H9 (cell line): ENCODE results near the gene PLCL1. TPM values are rescaled to one million over a fixed set of nuclear protein-coding genes. Genes with fewer than 3 reads are reported as not detected.

Experiments
- DNase-seq: peaks from one replicate; pipeline ENCODE4 v3.0.0-alpha.2; 2017
- H2AFZ ChIP-seq: one replicate; pipeline ENCODE4 v1.6.1; 2013; ENCODE audit warnings: mild to moderate bottlenecking, low read length, control low read depth, moderate library complexity
- H2AK5ac ChIP-seq: 2 replicates; pipeline ENCODE4 v1.6.1; 2013; ENCODE audit warnings: low read length, control low read depth, mixed read lengths; ENCODE audit not compliant: insufficient read length
- H2BK120ac ChIP-seq: one replicate; pipeline ENCODE4 v1.6.1; 2013; ENCODE audit warnings: low read depth, mild to moderate bottlenecking, low read length, control low read depth, inconsistent platforms; ENCODE audit not compliant: poor library complexity, severe bottlenecking
- H2BK12ac ChIP-seq: 2 replicates; pipeline ENCODE4 v1.6.1; 2013; ENCODE audit warnings: low read length, control low read depth, mixed read lengths, low read depth; ENCODE audit not compliant: insufficient read length
- H2BK15ac ChIP-seq: 2 replicates; pipeline ENCODE4 v1.6.1; 2013; ENCODE audit warnings: low read depth, low read length, control low read depth
- H2BK20ac ChIP-seq: one replicate; pipeline ENCODE4 v1.6.1; 2013; ENCODE audit warnings: low read depth, mild to moderate bottlenecking, low read length, control low read depth, inconsistent platforms; ENCODE audit not compliant: poor library complexity, severe bottlenecking
- H2BK5ac ChIP-seq: 2 replicates; pipeline ENCODE4 v1.6.1; 2013; ENCODE audit warnings: low read length, control low read depth, mixed read lengths; ENCODE audit not compliant: insufficient read length
- H3K14ac ChIP-seq: 2 replicates; pipeline ENCODE4 v1.6.1; 2013; ENCODE audit warnings: low read length, control low read depth; ENCODE audit not compliant: insufficient read depth
- H3K18ac ChIP-seq: 2 replicates; pipeline ENCODE4 v1.6.1; 2013; ENCODE audit warnings: low read depth, mild to moderate bottlenecking, mixed read lengths, low read length, control low read depth; ENCODE audit not compliant: insufficient read length
- H3K23ac ChIP-seq: 2 replicates; pipeline ENCODE4 v1.6.1; 2013; ENCODE audit warnings: low read length, control low read depth, mixed read lengths, low read depth; ENCODE audit not compliant: insufficient read length
- H3K23me2 ChIP-seq: 2 replicates; pipeline ENCODE4 v1.6.1; 2013; ENCODE audit warnings: low read depth, mild to moderate bottlenecking, mixed read lengths, low read length, control low read depth; ENCODE audit not compliant: insufficient read length, poor library complexity, severe bottlenecking
- H3K27ac ChIP-seq: 2 replicates; pipeline ENCODE4 v1.5.1; 2013; ENCODE audit warnings: low read length, control low read depth, mixed read lengths, low read depth; ENCODE audit not compliant: insufficient read length
- H3K27me3 ChIP-seq: 2 replicates; pipeline ENCODE4 v1.6.1; 2013; ENCODE audit warnings: low read length, control low read depth, inconsistent platforms; ENCODE audit not compliant: insufficient read depth
- H3K4ac ChIP-seq: 2 replicates; pipeline ENCODE4 v1.6.1; 2013; ENCODE audit warnings: low read depth, mild to moderate bottlenecking, control low read depth, inconsistent platforms, low read length, moderate library complexity
- H3K4me1 ChIP-seq: 2 replicates; pipeline ENCODE4 v1.6.1; 2013; ENCODE audit warnings: low read length, control low read depth, inconsistent platforms; ENCODE audit not compliant: insufficient read depth
- H3K4me2 ChIP-seq: 2 replicates; pipeline ENCODE4 v1.6.1; 2013; ENCODE audit warnings: low read length, control low read depth, mixed read lengths; ENCODE audit not compliant: insufficient read length, insufficient read depth
- H3K56ac ChIP-seq: 2 replicates; pipeline ENCODE4 v1.6.1; 2013; ENCODE audit warnings: low read depth, mild to moderate bottlenecking, mixed read lengths, low read length, control low read depth; ENCODE audit not compliant: insufficient read length
- H3K79me1 ChIP-seq: 2 replicates; pipeline ENCODE4 v1.6.1; 2013; ENCODE audit warnings: low read depth, mild to moderate bottlenecking, moderate library complexity, low read length, control low read depth, inconsistent platforms; ENCODE audit not compliant: insufficient read depth, poor library complexity, severe bottlenecking
- H3K79me2 ChIP-seq: 2 replicates; pipeline ENCODE4 v1.6.1; 2013; ENCODE audit warnings: low read length, control low read depth, inconsistent platforms; ENCODE audit not compliant: insufficient read depth
- H3K9ac ChIP-seq: 2 replicates; pipeline ENCODE4 v1.6.1; 2013; ENCODE audit warnings: low read length, control low read depth, mixed read lengths; ENCODE audit not compliant: insufficient read length; ENCODE audit errors: extremely low read depth
- H3K9me3 ChIP-seq: one replicate; pipeline ENCODE4 v1.6.1; 2013; ENCODE audit warnings: low read depth, low read length, inconsistent platforms; ENCODE audit not compliant: control insufficient read depth
- H3T11ph ChIP-seq: one replicate; pipeline ENCODE4 v1.6.1; 2013; ENCODE audit warnings: mild to moderate bottlenecking, low read length, control low read depth, inconsistent platforms
- H4K20me1 ChIP-seq: one replicate; pipeline ENCODE4 v1.6.1; 2013; ENCODE audit not compliant: control insufficient read depth, insufficient read length, insufficient read depth
- H4K5ac ChIP-seq: 2 replicates; pipeline ENCODE4 v1.6.1; 2013; ENCODE audit warnings: low read depth, mild to moderate bottlenecking, mixed read lengths, low read length, control low read depth; ENCODE audit not compliant: insufficient read length
- H4K8ac ChIP-seq: replicated peaks from 2 replicates; pipeline ENCODE4 v1.6.1; 2013; ENCODE audit warnings: low read length, control low read depth, mixed read lengths, low read depth; ENCODE audit not compliant: insufficient read length
- H4K91ac ChIP-seq: 2 replicates; pipeline ENCODE4 v1.6.1; 2013; ENCODE audit warnings: low read depth, mild to moderate bottlenecking, moderate library complexity, mixed read lengths, low read length, control low read depth; ENCODE audit not compliant: insufficient read length
- H3K27ac Mint-ChIP-seq, 3 experiments: 2 replicates in 2 of 3; 3 replicates in 1 of 3; pipeline ENCODE4 v1.8.0; 2020 to 2021; ENCODE audit warnings: mixed read lengths in 3 of 3, mild to moderate bottlenecking in 1 of 3, moderate library complexity in 1 of 3
- H3K27me3 Mint-ChIP-seq: 2 replicates; pipeline ENCODE4 v1.8.0; 2021; ENCODE audit warnings: low read depth, mild to moderate bottlenecking, moderate library complexity, mixed read lengths
- H3K36me3 Mint-ChIP-seq, 3 experiments: 2 replicates in 2 of 3; 3 replicates in 1 of 3; pipeline ENCODE4 v1.8.0; 2020 to 2021; ENCODE audit warnings: low read depth in 3 of 3, mixed read lengths in 3 of 3; ENCODE audit not compliant: insufficient read depth in 1 of 3
- H3K4me1 Mint-ChIP-seq, 2 experiments: 2 replicates each; pipeline ENCODE4 v1.8.0; 2020; ENCODE audit warnings: mixed read lengths in 2 of 2
- H3K4me3 Mint-ChIP-seq, 2 experiments: 2 replicates in 1 of 2; 3 replicates in 1 of 2; pipeline ENCODE4 v1.8.0; 2020 to 2021; ENCODE audit warnings: mild to moderate bottlenecking in 2 of 2, mixed read lengths in 2 of 2, moderate library complexity in 1 of 2
- H3K9me3 Mint-ChIP-seq, 2 experiments: 2 replicates in 1 of 2; 3 replicates in 1 of 2; pipeline ENCODE4 v1.8.0; 2020; ENCODE audit warnings: mild to moderate bottlenecking in 2 of 2, mixed read lengths in 2 of 2, moderate library complexity in 1 of 2
- WGBS: extraction: QIAGEN DNeasy Blood & Tissue Kit; methylation state at CpG from one replicate; pipeline ENCODE4 v1.1.7; 2013; ENCODE audit warnings: missing lambda C conversion rate, low lambda C conversion rate, mixed read lengths; ENCODE audit not compliant: insufficient read length; ENCODE audit errors: extremely low coverage; 5-methylcytosine and 5-hydroxymethylcytosine counted together
- total RNA-seq: library from RNA; stranded (reverse); gene quantifications from 2 replicates; pipeline ENCODE4 v1.2.1, GENCODE V29; 2021
- TF ChIP-seq, protein P1 (sequence below): fragments of 200-600 bp; sonication (generic); conservative IDR thresholded peaks from 3 replicates; pipeline ENCODE4 v1.8.0; 2021; ENCODE audit warnings: antibody characterized with exemption, mild to moderate bottlenecking

Gene PLCL1
- total RNA-seq, 1 experiment from 2014 or later: 0.04 TPM

DNA sequence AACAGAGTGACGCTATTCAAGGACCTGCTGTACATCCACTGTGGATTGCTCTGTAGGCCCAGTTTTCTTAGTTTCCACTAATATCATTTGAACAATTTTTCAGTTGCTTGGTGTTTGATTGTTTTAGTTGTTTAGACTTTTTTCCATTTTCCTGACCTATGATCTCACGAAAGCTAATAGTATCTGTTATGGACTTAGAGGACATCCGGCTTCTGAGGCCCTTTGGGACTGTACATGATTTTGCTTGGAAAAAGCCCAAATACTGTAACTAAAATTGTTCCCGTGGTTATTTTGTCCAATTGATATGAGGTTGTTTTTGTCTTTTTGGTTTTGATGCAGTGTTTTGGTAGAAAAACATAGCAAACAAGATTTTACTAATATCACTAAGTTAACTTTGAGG, 174.6 kb downstream of the PLCL1 start:
- Mint-ChIP-seq H3K9me3 (no peaks in the 10 kb centered on the region), H3K4me3 (no peak overlapping the region), H3K27ac (no peak overlapping the region), H3K27me3 (no peaks in the 10 kb centered on the region; the same call in 1 of the 2 replicates), H3K4me1 (no peaks in the 10 kb centered on the region), H3K36me3 (no peaks in the 10 kb centered on the region)
- H2BK120ac ChIP-seq: no peak overlapping the region
- no peaks in the 10 kb centered on the region for H3K79me2 ChIP-seq
- no peak overlapping the region for H3K4me2 ChIP-seq
- H3K9ac ChIP-seq: no peak overlapping the region
- H2BK15ac ChIP-seq: no peak overlapping the region
- TF ChIP-seq, protein P1, sequence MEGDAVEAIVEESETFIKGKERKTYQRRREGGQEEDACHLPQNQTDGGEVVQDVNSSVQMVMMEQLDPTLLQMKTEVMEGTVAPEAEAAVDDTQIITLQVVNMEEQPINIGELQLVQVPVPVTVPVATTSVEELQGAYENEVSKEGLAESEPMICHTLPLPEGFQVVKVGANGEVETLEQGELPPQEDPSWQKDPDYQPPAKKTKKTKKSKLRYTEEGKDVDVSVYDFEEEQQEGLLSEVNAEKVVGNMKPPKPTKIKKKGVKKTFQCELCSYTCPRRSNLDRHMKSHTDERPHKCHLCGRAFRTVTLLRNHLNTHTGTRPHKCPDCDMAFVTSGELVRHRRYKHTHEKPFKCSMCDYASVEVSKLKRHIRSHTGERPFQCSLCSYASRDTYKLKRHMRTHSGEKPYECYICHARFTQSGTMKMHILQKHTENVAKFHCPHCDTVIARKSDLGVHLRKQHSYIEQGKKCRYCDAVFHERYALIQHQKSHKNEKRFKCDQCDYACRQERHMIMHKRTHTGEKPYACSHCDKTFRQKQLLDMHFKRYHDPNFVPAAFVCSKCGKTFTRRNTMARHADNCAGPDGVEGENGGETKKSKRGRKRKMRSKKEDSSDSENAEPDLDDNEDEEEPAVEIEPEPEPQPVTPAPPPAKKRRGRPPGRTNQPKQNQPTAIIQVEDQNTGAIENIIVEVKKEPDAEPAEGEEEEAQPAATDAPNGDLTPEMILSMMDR: no peak
- no peak overlapping the region for H2BK12ac ChIP-seq
- no CpG with 5 or more reads among the region's 4 CpGs for WGBS
- H3K27me3 ChIP-seq: no peaks in the 10 kb centered on the region
- H3K79me1 ChIP-seq: no peaks in the 10 kb centered on the region
- no peak overlapping the region for H4K8ac ChIP-seq
- no peak overlapping the region for H4K91ac ChIP-seq
- H4K5ac ChIP-seq: no peak overlapping the region
- H2AK5ac ChIP-seq: no peak overlapping the region
- H3K4me1 ChIP-seq: no peaks in the 10 kb centered on the region
- no peak overlapping the region for H3T11ph ChIP-seq
- no peak overlapping the region for H2BK20ac ChIP-seq
- no peak for DNase-seq
- no peaks in the 10 kb centered on the region for H3K9me3 ChIP-seq
- no peak overlapping the region for H3K18ac ChIP-seq
- no peak overlapping the region for H2BK5ac ChIP-seq
- H3K14ac ChIP-seq: no peak overlapping the region
- H3K23me2 ChIP-seq: no peaks in the 10 kb centered on the region
- no peak overlapping the region for H2AFZ ChIP-seq
- H4K20me1 ChIP-seq: no peaks in the 10 kb centered on the region
- no peak overlapping the region for H3K56ac ChIP-seq
- H3K23ac ChIP-seq: no peak overlapping the region
- no peak overlapping the region for H3K4ac ChIP-seq
- H3K27ac ChIP-seq: no peak overlapping the region
